ENCODE measurements around the gene KLHL26.

KLHL26 gene

GRCh38 chr19:18651733-18652132, 14.9 kb downstream of the KLHL26 start (continued):
- TF ChIP-seq ZNF350 (tag by site-specific recombination; IDR thresholded peaks at IDR 0.05) (no peak), ZFHX2 (tag by site-specific recombination; conservative IDR thresholded peaks at IDR 0.05) (peak; percentile 45), ZNF248 (tag by site-specific recombination; IDR thresholded peaks at IDR 0.05) (no peak), EGR2 (tag by site-specific recombination; IDR thresholded peaks at IDR 0.05; ENCODE audit: low read depth) (peak; percentile 49; the same call in 1 of the 2 replicates), HOXD13 (CRISPR knock-in tag; IDR thresholded peaks at IDR 0.05; ENCODE audit: borderline replicate concordance) (no peak), ZNF600 (tag by site-specific recombination; IDR thresholded peaks at IDR 0.05) (peak; percentile 31; the same call in 1 of the 2 replicates), ZNF394 (tag by site-specific recombination; IDR thresholded peaks at IDR 0.05; ENCODE audit: borderline replicate concordance) (no peak), GLI2 (tag by site-specific recombination; IDR thresholded peaks at IDR 0.05; ENCODE audit: borderline replicate concordance, low read depth) (no peak), ELK4 (IDR thresholded peaks at IDR 0.05; ENCODE audit: borderline replicate concordance, low read depth, low read length) (no peak), ZNF280C (tag by site-specific recombination; IDR thresholded peaks at IDR 0.05) (no peak), ZNF529 (tag by site-specific recombination; IDR thresholded peaks at IDR 0.05; ENCODE audit: insufficient replicate concordance) (no peak), ZNF155 (tag by site-specific recombination; IDR thresholded peaks at IDR 0.05) (no peak), ZNF169 (tag by site-specific recombination; IDR thresholded peaks at IDR 0.05) (no peak), KLF1 (tag by site-specific recombination; IDR thresholded peaks at IDR 0.05) (no peak), ZNF335 (tag by site-specific recombination; conservative IDR thresholded peaks at IDR 0.05) (no peak), PRDM1 (tag by site-specific recombination; IDR thresholded peaks at IDR 0.05) (no peak), ZNF138 (tag by site-specific recombination; IDR thresholded peaks at IDR 0.05; ENCODE audit: borderline replicate concordance) (no peak), ZNF148 (tag by site-specific recombination; IDR thresholded peaks at IDR 0.05; ENCODE audit: borderline replicate concordance) (no peak), KLF10 (tag by site-specific recombination; IDR thresholded peaks at IDR 0.05) (no peak), WT1 (tag by site-specific recombination; IDR thresholded peaks at IDR 0.05) (no peak)

GRCh38 chr19:18653853-18654252, 17.0 kb downstream of the KLHL26 start:
- ChIA-PET CTCF (no interaction called here), POLR2A (no interaction called here)
- H3K27ac ChIP-seq (ENCODE audit: extremely low read depth, low read depth, low read length), result no peak overlapping the region
- TF ChIP-seq EGR2 (tag by site-specific recombination; IDR thresholded peaks at IDR 0.05; ENCODE audit: low read depth), result peak; percentile 50; the same call in 1 of the 2 replicates
- TF ChIP-seq ZNF623 (tag by site-specific recombination; IDR thresholded peaks at IDR 0.05), result no peak
- no peak for TF ChIP-seq ZNF311 (tag by site-specific recombination; IDR thresholded peaks at IDR 0.05; ENCODE audit: borderline replicate concordance)
- no peak for TF ChIP-seq ZNF221 (tag by site-specific recombination; IDR thresholded peaks at IDR 0.05; ENCODE audit: borderline replicate concordance)
- TF ChIP-seq ZNF394 (tag by site-specific recombination; IDR thresholded peaks at IDR 0.05; ENCODE audit: borderline replicate concordance), result no peak
- no peak for TF ChIP-seq ZNF148 (tag by site-specific recombination; IDR thresholded peaks at IDR 0.05; ENCODE audit: borderline replicate concordance)
- TF ChIP-seq ZFHX2 (tag by site-specific recombination; conservative IDR thresholded peaks at IDR 0.05), result peak; percentile 76
- H3K36me3 ChIP-seq (ENCODE audit: control insufficient read depth in 2 of 2, insufficient read depth in 1 of 2, low read length in 2 of 2), result no peaks in the 10 kb centered on the region
- H3K4me1 ChIP-seq (ENCODE audit: control insufficient read depth, insufficient read depth, low read length), result no peaks in the 10 kb centered on the region
- no peaks in the 10 kb centered on the region for H3K9me3 ChIP-seq (ENCODE audit: control insufficient read depth, insufficient read depth, low read depth, low read length)
- H3K4me3 ChIP-seq (ENCODE audit: low read depth, low read length), result no peak overlapping the region

All from HEK293 (cell line).